T-helper 2 cell treated with Interferon-gamma antibody and Interleukin-4, amounts not matched to agents 5 μg/mL and 100 μg/mL, for 36 hours (primary cell): Measurements from ENCODE around the gene GNG14.
"Not testable (repeated sequence)": the region's sequence is repeated elsewhere in the genome, so short reads cannot be mapped to it uniquely, and the experiment has no call there.

Source experiments
- DNase-seq: peaks from one replicate; pipeline ENCODE4 v3.0.0; 2021; ENCODE audit warnings: low spot score
- H3K27ac Mint-ChIP-seq: one replicate; pipeline ENCODE4 v1.8.0; 2021; ENCODE audit warnings: mild to moderate bottlenecking, mixed read lengths
- H3K27me3 Mint-ChIP-seq: one replicate; pipeline ENCODE4 v1.8.0; 2021; ENCODE audit warnings: low read depth, mixed read lengths
- H3K36me3 Mint-ChIP-seq: one replicate; pipeline ENCODE4 v1.8.0; 2021; ENCODE audit warnings: low read depth, mixed read lengths
- H3K4me1 Mint-ChIP-seq: one replicate; pipeline ENCODE4 v1.8.0; 2021; ENCODE audit warnings: low read depth, mixed read lengths
- H3K4me3 Mint-ChIP-seq: one replicate; pipeline ENCODE4 v1.8.0; 2022; ENCODE audit warnings: mild to moderate bottlenecking, moderate library complexity, mixed read lengths
- H3K9me3 Mint-ChIP-seq: one replicate; pipeline ENCODE4 v1.8.0; 2021; ENCODE audit warnings: mixed read lengths

The GNG14 gene

GRCh38 chr19:12675399-12675798, 12.4 kb upstream of the GNG14 start:
- no peaks in the 10 kb centered on the region for H3K27me3 Mint-ChIP-seq
- no peak overlapping the region for H3K27ac Mint-ChIP-seq
- peaks cover 49% of the 10 kb centered on the region for H3K36me3 Mint-ChIP-seq
- DNase-seq, result no peak
- H3K4me1 Mint-ChIP-seq, result peaks cover 19% of the 10 kb centered on the region
- H3K9me3 Mint-ChIP-seq, result no peaks in the 10 kb centered on the region
- no peak overlapping the region for H3K4me3 Mint-ChIP-seq

- H3K36me3 Mint-ChIP-seq, result peaks cover 51% of the 10 kb centered on the region
Measured at GRCh38 chr19:12675940-12676339, 11.9 kb upstream of the GNG14 start.

DNA sequence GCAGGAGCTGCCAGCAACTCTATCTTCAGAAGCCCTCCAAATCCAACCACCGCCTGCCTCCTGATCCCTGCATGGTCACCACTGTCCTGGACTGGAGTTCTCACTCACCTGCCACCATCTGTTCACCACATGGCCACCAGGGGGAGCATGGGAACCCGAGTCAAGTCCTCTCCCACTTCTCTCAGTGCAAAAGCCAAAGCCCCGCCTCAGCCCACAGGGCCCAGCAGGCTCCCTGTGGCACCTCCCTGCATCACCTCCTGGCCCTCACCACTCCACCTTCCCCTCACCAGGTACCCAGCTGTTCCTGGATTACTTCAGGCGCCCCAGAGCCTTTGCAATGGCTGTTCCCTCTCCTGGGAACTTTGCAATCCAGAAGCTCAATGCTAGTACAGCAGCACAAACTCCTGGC, 11.4 kb upstream of the GNG14 start:
- Mint-ChIP-seq H3K27me3 (no peaks in the 10 kb centered on the region), H3K27ac (no peak overlapping the region), H3K4me3 (no peak overlapping the region), H3K4me1 (peaks cover 21% of the 10 kb centered on the region), H3K9me3 (no peaks in the 10 kb centered on the region), H3K36me3 (peaks cover 55% of the 10 kb centered on the region)
- peak; percentile 78 for DNase-seq

More at GRCh38 chr19:12675940-12676339, 11.9 kb upstream of the GNG14 start:
- Mint-ChIP-seq H3K9me3 (no peaks in the 10 kb centered on the region), H3K27ac (no peak overlapping the region), H3K4me3 (no peak overlapping the region), H3K27me3 (no peaks in the 10 kb centered on the region), H3K4me1 (peaks cover 18% of the 10 kb centered on the region)
- no peak for DNase-seq

DNA sequence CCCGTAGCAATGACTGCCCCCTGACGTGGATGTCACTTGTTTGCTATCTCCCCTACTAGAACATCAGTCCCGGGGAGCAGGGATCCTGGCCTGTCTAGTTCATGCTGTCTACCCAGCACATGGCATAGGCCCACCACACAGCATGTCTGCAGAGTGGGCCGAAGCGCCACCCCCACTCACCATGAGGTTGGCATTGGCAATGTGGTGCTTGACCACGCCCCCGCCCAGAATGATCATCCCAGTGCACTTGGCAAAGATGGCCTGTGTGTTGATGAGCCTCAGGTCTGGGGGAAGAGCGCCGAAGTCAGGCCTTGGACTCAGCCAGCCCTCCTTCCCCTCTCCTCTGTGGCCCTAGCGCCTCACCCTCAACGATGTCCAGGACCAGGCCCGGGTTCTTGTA, 10.9 kb upstream of the GNG14 start:
- Mint-ChIP-seq H3K27me3 (no peaks in the 10 kb centered on the region), H3K4me1 (peaks cover 20% of the 10 kb centered on the region), H3K36me3 (peaks cover 53% of the 10 kb centered on the region), H3K9me3 (no peaks in the 10 kb centered on the region), H3K27ac (no peak overlapping the region), H3K4me3 (no peak overlapping the region)
- DNase-seq, result no peak

DNA sequence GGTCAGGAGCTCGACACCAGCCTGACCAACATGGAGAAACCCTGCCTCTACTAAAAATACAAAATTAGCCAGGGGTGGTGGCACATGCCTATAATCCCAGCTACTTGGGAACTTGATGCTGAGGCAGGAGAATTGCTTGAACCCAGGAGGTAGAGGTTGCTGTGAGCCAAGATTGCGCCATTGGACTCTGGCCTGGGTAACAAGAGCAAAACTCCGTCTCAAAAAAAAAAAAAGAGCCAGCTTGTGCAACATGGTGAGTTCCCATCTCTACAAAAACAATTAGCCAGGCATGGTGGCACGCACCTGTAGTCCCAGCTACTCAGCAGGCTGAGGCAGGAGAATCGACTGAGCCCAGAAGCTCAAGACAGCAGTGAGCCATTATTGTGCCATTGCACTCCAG, 9.8 kb upstream of the GNG14 start:
- peaks cover 17% of the 10 kb centered on the region for H3K4me1 Mint-ChIP-seq
- not testable (repeated sequence) for DNase-seq, H3K27ac Mint-ChIP-seq, H3K27me3 Mint-ChIP-seq, H3K4me3 Mint-ChIP-seq, H3K9me3 Mint-ChIP-seq
- H3K36me3 Mint-ChIP-seq, result peaks cover 45% of the 10 kb centered on the region

GRCh38 chr19:12680034-12680433, 7.8 kb upstream of the GNG14 start:
- DNase-seq, result no peak
- Mint-ChIP-seq H3K36me3 (peaks cover 33% of the 10 kb centered on the region), H3K27ac (no peak overlapping the region), H3K4me1 (peaks cover 16% of the 10 kb centered on the region), H3K4me3 (peak overlapping the region; percentile 93), H3K9me3 (no peaks in the 10 kb centered on the region), H3K27me3 (no peaks in the 10 kb centered on the region)

- no peaks in the 10 kb centered on the region for H3K27me3 Mint-ChIP-seq
- peaks cover 14% of the 10 kb centered on the region for H3K4me1 Mint-ChIP-seq
- peak within 1 kb of the TSS; percentile 89 for H3K27ac Mint-ChIP-seq
- peak within 1 kb of the TSS; percentile 93 for H3K4me3 Mint-ChIP-seq
- DNase-seq, result peak; percentile 91
- H3K36me3 Mint-ChIP-seq, result peaks cover 30% of the 10 kb centered on the region
- H3K9me3 Mint-ChIP-seq, result no peaks in the 10 kb centered on the region
Measured at GRCh38 chr19:12681074-12681987, 6.5 kb upstream of the GNG14 start, which contains the start of gene DHPS. DHPS (minus strand) TSS chr19:12681880; CDS start chr19:12681766, 114 bp downstream.

DNA sequence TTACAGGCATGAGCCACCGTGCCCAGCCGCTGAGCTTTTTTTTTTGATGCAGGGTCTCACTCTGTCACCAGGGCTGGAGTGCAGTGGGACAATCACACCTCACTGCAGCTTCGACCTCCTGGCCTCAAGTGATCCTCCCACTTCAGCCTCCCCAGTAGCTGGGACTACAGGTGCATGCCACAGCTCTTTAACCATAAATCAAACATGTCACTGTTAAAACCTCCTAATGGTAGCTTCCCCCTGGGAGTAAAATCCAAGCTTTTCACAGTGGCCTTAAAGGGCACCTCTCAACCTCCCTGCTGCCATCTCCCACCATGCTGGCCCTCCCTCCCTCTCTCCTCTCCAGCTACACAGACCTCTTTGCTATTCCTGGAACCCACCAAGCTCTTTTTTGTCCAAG, 2.0 kb upstream of the GNG14 start:
- Mint-ChIP-seq H3K27ac (no peak overlapping the region), H3K4me3 (no peak overlapping the region), H3K4me1 (peaks cover 4% of the 10 kb centered on the region), H3K9me3 (no peaks in the 10 kb centered on the region), H3K27me3 (no peaks in the 10 kb centered on the region), H3K36me3 (peaks cover 6% of the 10 kb centered on the region)
- no peak for DNase-seq

DNA sequence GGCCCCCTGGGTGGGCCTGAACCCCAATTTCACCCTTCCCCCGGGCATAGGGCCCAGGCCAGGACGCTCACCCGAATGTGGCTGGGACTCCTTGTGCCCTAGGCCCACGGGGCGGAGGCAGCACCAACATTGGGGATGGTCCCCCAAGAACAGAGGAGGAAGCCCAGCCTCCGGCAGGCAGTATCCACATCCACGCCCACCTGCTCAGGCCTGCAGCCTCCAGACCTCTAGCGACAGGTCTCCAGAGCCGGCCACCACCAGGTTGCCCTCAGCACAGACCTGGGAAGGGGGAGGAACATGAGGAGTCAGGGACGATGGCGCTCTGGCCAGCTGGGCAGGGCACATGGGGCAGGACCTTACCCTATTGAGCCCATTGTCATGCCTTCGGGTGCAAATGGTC, 1.2 kb downstream of the GNG14 start:
- Mint-ChIP-seq H3K4me3 (no peak overlapping the region), H3K9me3 (no peaks in the 10 kb centered on the region), H3K4me1 (no peaks in the 10 kb centered on the region), H3K36me3 (no peaks in the 10 kb centered on the region), H3K27me3 (no peaks in the 10 kb centered on the region), H3K27ac (no peak overlapping the region)
- no peak for DNase-seq

GRCh38 chr19:12689581-12690216, 1.9 kb downstream of the GNG14 start:
- no peaks in the 10 kb centered on the region for H3K4me1 Mint-ChIP-seq
- no peak overlapping the region for H3K4me3 Mint-ChIP-seq
- DNase-seq, result no peak

DNA sequence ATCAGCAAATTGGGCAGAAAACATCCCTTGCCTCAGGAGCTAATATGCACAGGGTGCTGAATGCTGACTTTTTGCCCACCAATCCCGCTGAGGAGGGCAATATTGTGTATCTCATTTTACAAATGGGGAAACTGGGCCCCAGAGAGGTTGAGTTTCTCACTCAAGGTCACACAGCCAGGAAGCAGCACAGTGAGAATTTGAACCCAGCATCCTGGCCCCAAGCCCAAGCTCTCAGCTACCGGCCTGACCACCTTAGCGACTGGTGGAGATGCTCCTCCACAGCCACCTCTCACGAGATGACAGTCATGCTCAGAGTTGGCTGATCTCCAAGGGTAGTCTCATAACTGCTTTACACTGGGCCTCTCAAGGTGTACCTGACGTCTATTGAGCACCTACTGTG, 5.2 kb downstream of the GNG14 start:
- Mint-ChIP-seq H3K36me3 (peaks cover 2% of the 10 kb centered on the region), H3K4me3 (no peak overlapping the region), H3K4me1 (peaks cover 4% of the 10 kb centered on the region)

More at GRCh38 chr19:12689581-12690216, 1.9 kb downstream of the GNG14 start:
- no peaks in the 10 kb centered on the region for H3K27me3 Mint-ChIP-seq
- H3K9me3 Mint-ChIP-seq, result no peaks in the 10 kb centered on the region
- no peaks in the 10 kb centered on the region for H3K36me3 Mint-ChIP-seq
- H3K27ac Mint-ChIP-seq, result no peak overlapping the region

GRCh38 chr19:12694641-12695040, 6.8 kb downstream of the GNG14 start:
- Mint-ChIP-seq H3K9me3 (no peaks in the 10 kb centered on the region), H3K36me3 (peaks cover 8% of the 10 kb centered on the region)

More for the DNA sequence above, 5.2 kb downstream of the GNG14 start:
- Mint-ChIP-seq H3K27me3 (no peaks in the 10 kb centered on the region), H3K27ac (no peak overlapping the region), H3K9me3 (no peaks in the 10 kb centered on the region)
- DNase-seq, result no peak

DNA sequence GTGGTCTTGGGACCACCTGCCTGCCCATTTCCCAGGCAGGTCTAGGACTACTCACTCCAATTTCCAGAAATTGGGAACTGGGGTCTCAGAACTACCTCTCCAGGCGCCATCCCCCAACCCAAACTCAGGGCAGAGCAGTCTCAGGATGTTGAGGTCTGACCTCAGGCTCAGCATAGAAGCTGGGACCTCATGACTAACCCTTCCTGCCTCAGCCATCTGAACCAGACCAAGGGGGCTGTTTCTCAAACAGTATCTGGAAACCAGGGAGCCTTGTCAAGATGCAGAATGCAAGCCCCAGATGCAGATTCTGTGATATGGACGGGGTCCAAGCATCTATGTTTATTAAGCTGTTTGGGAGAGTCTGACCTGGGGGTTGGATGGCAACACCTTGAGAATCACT, 7.3 kb downstream of the GNG14 start:
- Mint-ChIP-seq H3K9me3 (no peaks in the 10 kb centered on the region), H3K4me1 (peaks cover 4% of the 10 kb centered on the region), H3K27ac (peak overlapping the region; percentile 2), H3K4me3 (no peak overlapping the region), H3K27me3 (no peaks in the 10 kb centered on the region), H3K36me3 (peaks cover 9% of the 10 kb centered on the region)
- DNase-seq, result no peak

More at GRCh38 chr19:12694641-12695040, 6.8 kb downstream of the GNG14 start:
- no peaks in the 10 kb centered on the region for H3K27me3 Mint-ChIP-seq
- no peak for DNase-seq
- H3K27ac Mint-ChIP-seq, result no peak overlapping the region
- peaks cover 4% of the 10 kb centered on the region for H3K4me1 Mint-ChIP-seq
- H3K4me3 Mint-ChIP-seq, result no peak overlapping the region

- H3K27me3 Mint-ChIP-seq, result no peaks in the 10 kb centered on the region
- peak overlapping the region; percentile 45 for H3K27ac Mint-ChIP-seq
- H3K9me3 Mint-ChIP-seq, result no peaks in the 10 kb centered on the region
- DNase-seq, result no peak
- peaks cover 4% of the 10 kb centered on the region for H3K4me1 Mint-ChIP-seq
- H3K4me3 Mint-ChIP-seq, result peak overlapping the region; percentile 71
- H3K36me3 Mint-ChIP-seq, result peaks cover 11% of the 10 kb centered on the region
Measured at GRCh38 chr19:12695514-12695913, 7.7 kb downstream of the GNG14 start.
